IPS-18a (cell line): ENCODE data around the gene IL17RC.
"Not testable (repeated sequence)": the region's sequence is repeated elsewhere in the genome, so short reads cannot be mapped to it uniquely, and the experiment has no call there.

ENCODE experiments used
- H3K27ac ChIP-seq: one replicate; pipeline ENCODE4 v1.5.1; 2013; ENCODE audit warnings: low read length
- H3K27me3 ChIP-seq: one replicate; pipeline ENCODE4 v1.6.1; 2013; ENCODE audit warnings: mild to moderate bottlenecking, low read length; ENCODE audit not compliant: control insufficient read depth, insufficient read depth
- H3K36me3 ChIP-seq: one replicate; pipeline ENCODE4 v1.6.1; 2013; ENCODE audit warnings: low read depth, low read length; ENCODE audit not compliant: control insufficient read depth
- H3K4me1 ChIP-seq: one replicate; pipeline ENCODE4 v1.6.1; 2013; ENCODE audit warnings: low read depth, low read length; ENCODE audit not compliant: control insufficient read depth
- H3K4me3 ChIP-seq: one replicate; pipeline ENCODE4 v1.5.1; 2013; ENCODE audit warnings: low read length
- H3K9ac ChIP-seq: one replicate; pipeline ENCODE4 v1.6.1; 2013; ENCODE audit warnings: mild to moderate bottlenecking, low read length, moderate library complexity
- H3K9me3 ChIP-seq: one replicate; pipeline ENCODE4 v1.6.1; 2013; ENCODE audit warnings: low read depth, low read length; ENCODE audit not compliant: control insufficient read depth

IL17RC gene

DNA sequence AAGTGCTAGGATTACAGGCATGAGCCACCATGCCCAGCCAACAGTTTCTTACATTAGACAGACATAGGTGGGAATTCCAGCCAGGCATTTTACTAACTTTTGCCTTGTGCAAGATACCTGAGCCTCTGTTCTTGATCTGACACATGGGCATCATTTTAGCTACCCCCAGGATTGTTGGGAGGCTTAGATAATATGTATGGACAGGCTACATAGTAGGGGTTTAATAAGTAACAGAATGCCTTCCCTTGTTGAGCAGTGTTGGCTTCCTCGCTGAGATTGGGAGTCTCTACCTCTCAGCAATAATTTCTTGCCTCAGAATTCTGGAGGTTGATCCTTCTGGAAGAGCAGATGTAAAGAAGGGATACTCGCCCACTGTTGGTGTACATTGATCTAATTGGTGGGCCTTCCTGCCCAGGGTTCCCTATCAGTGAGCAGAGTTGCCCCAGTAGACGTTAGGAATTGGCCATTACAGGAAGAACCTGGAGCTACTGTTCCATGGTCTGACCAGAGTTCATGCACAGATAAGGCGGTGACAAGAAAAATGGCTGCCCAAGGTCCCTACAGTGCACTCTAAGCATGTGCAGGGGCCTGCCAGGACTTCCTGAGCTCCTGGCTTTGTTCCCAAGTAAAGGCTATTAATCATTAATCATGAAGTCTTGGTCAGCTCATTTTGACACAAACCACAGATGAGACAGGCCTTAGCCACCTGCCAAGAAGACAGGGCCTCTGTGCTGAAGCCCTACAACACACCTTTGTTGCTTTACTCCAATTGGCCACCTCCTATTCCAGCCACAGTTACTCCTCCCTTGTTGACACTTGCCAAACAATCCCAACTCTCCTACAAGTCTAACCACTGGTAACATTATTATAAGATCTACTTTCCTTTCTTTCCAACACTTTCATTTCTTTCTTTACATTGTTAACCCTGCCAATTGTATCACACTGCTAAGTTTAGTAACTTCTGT, 19.2 kb upstream of the IL17RC start:
- Histone ChIP-seq H3K9ac (no peak overlapping the region), H3K27ac (no peak overlapping the region), H3K9me3 (no peaks in the 10 kb centered on the region), H3K27me3 (no peaks in the 10 kb centered on the region), H3K36me3 (peaks cover 12% of the 10 kb centered on the region), H3K4me1 (peaks cover 6% of the 10 kb centered on the region), H3K4me3 (no peak overlapping the region)

DNA sequence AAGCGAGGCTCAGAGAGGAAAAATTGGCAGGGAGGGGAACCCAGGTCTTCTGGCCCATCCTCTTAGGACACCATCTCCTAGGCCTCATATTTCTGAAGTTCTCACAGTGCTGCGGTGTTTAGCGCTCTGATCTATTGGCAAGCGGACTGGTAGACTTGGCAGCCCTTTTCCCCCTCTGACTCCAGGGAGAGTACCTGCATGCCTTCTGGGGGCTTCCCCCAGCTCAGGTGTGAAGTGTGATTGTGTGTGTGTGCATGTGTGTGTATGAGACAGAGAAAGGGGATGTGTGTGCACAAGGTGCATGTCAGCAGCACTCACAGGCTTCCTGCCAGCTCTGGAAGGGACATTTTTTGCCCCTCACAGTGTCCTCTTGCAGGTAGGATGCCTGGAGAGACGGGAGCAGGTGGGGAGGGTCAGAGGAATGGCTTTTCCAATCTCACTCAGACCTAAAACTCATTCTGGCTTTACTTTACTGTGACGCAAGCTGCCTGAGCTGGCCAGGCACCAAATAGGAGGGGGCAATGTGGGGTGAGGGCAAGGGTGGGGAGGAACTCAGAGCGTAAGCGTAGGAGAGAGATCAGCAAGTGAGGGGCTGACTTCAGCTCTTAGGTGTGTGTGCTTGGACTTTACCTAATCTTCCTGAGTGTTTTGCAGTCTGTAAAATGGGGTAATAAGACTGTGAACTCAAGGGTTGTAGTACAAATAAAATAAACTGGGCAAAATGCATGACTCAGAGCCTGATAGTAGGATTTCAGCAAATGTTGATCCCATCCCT, 18.2 kb upstream of the IL17RC start:
- Histone ChIP-seq H3K27ac (no peak overlapping the region), H3K4me3 (no peak overlapping the region), H3K36me3 (peaks cover 2% of the 10 kb centered on the region), H3K9me3 (no peaks in the 10 kb centered on the region), H3K4me1 (peaks cover 9% of the 10 kb centered on the region), H3K9ac (no peak overlapping the region), H3K27me3 (no peaks in the 10 kb centered on the region)

DNA sequence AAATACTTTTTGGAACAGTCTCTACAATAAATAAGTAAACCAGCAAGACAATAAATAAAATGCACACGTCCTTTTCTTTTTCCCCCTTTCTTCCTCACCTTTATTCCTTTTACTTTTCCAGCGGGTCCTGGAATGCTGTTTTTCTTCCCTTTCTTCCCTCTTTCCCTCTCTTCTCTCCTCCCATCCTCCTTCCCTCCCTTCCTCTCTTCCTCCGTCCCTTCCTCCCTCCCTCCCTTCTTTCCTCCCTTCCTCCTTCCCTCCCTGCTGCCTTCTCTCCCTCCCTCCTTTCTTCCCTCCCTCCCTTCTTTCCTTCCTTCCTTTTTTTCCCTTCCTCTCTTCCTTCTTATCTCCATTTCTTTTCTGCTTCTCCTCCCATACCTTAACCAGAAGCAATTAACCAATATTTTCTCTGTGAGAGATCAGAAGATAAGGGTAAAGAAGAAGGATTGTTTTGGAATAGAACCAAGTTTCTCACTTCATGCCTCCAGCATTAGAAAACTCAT, 17.6 kb upstream of the IL17RC start:
- H3K27me3 ChIP-seq, result no peaks in the 10 kb centered on the region
- H3K9ac ChIP-seq, result no peak overlapping the region
- no peak overlapping the region for H3K4me3 ChIP-seq
- no peaks in the 10 kb centered on the region for H3K9me3 ChIP-seq
- H3K27ac ChIP-seq, result no peak overlapping the region
- peaks cover 9% of the 10 kb centered on the region for H3K4me1 ChIP-seq
- H3K36me3 ChIP-seq, result no peaks in the 10 kb centered on the region

DNA sequence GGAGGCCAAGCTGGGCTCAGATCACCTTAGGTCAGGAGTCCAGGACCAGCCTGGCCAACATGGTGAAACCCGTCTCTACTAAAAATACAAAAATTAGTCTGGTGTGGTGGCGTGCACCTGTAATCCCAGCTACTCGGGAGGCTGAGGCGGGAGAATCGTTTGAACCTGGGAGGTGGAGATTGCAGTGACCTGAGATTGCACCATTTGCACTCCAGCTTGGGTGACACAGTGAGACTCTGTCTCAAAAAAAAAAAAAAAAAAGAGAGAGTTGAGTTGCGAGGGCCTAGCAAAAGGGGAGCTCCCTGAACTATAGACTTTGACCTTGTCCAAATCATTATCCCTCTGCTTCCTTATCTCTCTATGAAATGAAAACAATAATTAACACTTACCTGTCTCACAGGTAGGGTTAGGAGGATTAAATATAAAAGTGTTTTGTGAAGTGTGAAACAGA, 15.9 kb upstream of the IL17RC start:
- not testable (repeated sequence) for H3K27me3 ChIP-seq, H3K27ac ChIP-seq, H3K4me3 ChIP-seq, H3K9ac ChIP-seq, H3K4me1 ChIP-seq, H3K9me3 ChIP-seq, H3K36me3 ChIP-seq

DNA sequence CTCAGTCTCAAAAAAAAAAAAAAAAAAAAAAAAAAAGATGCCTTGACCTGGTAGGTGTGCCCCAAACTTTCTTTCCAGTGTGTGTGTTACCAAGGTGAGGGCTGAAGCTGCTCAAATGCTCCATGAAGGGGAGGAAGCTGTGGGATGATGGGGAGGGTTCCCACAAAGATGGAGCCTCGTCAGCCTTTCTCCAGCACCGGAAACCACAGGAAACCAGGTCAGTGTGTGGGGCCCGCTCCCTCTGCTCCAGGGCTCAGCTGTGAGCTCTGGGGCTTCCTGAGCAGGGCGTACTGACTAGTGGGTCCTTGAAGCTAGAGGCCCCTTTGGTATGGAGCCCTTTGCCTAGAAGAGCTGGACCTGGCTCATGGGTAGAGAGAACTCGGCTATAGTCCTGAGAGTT, 14.9 kb upstream of the IL17RC start:
- Histone ChIP-seq H3K36me3 (no peaks in the 10 kb centered on the region), H3K9me3 (no peaks in the 10 kb centered on the region), H3K4me3 (no peak overlapping the region), H3K9ac (no peak overlapping the region), H3K27ac (no peak overlapping the region), H3K27me3 (no peaks in the 10 kb centered on the region), H3K4me1 (peaks cover 9% of the 10 kb centered on the region)

DNA sequence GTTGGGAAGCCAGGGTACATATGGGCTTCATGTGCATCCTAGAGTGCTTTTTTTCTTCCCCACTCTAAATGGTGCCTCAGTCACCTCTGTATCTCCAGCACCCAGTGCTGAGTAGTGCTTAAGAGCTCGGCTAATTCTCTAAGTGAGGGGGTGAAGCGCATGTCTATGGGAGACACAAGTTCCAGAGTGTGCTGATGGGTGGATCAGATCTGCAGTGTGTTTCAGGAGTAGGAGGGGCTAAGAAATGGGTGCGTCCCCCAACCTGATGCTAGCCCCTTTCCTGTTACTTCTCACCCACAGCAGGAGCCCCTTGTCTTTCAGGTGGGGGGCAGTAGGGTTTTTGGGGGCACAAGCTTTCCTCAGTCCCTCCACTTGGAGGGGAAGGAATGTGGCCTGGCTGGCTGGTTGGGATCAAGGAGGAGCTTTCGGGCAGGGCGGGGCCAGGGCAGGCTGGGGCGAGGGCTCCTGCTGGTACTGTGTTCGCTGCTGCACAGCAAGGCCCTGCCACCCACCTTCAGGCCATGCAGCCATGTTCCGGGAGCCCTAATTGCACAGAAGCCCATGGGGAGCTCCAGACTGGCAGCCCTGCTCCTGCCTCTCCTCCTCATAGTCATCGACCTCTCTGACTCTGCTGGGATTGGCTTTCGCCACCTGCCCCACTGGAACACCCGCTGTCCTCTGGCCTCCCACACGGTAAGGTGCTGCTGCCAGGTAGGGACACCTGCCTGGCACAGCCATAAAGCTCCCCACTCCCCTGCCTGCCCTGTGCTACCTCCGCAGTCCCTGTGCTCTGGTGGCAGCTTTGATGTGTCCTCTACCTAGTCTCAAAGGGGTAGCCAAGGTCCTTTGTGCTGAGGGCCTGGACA, 14.3 kb upstream of the IL17RC start, which contains the start of gene IL17RE:
Gene IL17RE, plus strand, starts transcription at position 477 of the 866 bp plus-strand sequence. Its CDS starts 85 bp downstream, at position 562.
- Histone ChIP-seq H3K27ac (no peak within 1 kb of the TSS), H3K9ac (no peak within 1 kb of the TSS), H3K36me3 (no peaks in the 10 kb centered on the region), H3K4me1 (peaks cover 9% of the 10 kb centered on the region), H3K4me3 (no peak within 1 kb of the TSS), H3K9me3 (no peaks in the 10 kb centered on the region), H3K27me3 (no peaks in the 10 kb centered on the region)

DNA sequence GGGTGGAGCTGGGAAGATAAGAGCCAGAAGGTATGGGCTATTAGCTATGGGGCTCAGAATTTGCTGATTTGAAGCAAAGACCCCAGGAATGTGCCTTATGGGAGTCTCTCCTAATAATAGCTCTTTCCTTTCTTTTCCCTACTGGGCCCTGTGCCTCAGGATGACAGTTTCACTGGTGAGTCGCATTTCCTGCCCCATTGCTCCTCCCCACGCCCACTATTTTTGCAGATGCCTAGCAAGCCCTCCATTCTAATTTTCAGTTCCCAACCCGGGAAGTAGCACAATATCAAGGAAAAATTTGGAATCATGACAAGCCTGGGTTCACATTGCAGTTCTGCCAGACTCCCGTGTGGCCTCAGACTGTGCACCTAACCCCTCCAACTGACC, 13.7 kb upstream of the IL17RC start:
- Histone ChIP-seq H3K9me3 (no peaks in the 10 kb centered on the region), H3K36me3 (no peaks in the 10 kb centered on the region), H3K27me3 (no peaks in the 10 kb centered on the region), H3K27ac (no peak overlapping the region), H3K4me3 (no peak overlapping the region), H3K9ac (no peak overlapping the region), H3K4me1 (peaks cover 9% of the 10 kb centered on the region)

DNA sequence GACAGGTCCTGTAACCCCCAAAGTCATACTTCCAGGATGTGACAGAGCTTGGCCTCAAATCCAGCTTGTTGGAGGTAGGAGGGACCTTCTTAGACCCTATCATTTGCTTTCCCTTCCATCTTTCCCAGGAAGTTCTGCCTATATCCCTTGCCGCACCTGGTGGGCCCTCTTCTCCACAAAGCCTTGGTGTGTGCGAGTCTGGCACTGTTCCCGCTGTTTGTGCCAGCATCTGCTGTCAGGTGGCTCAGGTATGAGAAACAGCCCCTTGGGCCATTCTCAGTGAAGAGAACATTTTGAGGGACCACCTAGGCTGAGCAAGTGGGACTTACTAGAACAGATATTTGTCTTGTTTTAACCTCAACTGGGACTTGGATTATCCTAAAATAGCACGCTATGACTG, 13.0 kb upstream of the IL17RC start:
- Histone ChIP-seq H3K4me1 (peaks cover 9% of the 10 kb centered on the region), H3K36me3 (no peaks in the 10 kb centered on the region), H3K4me3 (no peak overlapping the region), H3K27me3 (no peaks in the 10 kb centered on the region), H3K9ac (no peak overlapping the region), H3K27ac (no peak overlapping the region), H3K9me3 (no peaks in the 10 kb centered on the region)

DNA sequence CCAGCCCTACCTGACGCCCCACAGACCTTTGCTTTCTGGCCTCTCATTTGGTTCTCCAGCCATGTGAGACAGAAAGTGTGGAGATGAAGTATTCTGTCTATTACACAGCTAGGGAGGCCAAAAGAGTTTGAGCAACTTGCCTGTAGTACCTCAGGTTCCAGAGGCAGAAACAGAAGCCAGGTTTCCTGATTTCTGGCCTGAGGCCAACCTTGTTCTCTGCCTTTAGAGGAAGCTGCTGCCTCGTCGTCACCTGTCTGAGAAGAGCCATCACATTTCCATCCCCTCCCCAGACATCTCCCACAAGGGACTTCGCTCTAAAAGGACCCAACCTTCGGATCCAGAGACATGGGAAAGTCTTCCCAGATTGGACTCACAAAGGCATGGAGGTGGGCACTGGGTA, 10.4 kb upstream of the IL17RC start:
- Histone ChIP-seq H3K9me3 (no peaks in the 10 kb centered on the region), H3K27ac (no peak overlapping the region), H3K9ac (no peak overlapping the region), H3K4me3 (no peak overlapping the region), H3K36me3 (no peaks in the 10 kb centered on the region), H3K4me1 (peaks cover 9% of the 10 kb centered on the region), H3K27me3 (no peaks in the 10 kb centered on the region)

DNA sequence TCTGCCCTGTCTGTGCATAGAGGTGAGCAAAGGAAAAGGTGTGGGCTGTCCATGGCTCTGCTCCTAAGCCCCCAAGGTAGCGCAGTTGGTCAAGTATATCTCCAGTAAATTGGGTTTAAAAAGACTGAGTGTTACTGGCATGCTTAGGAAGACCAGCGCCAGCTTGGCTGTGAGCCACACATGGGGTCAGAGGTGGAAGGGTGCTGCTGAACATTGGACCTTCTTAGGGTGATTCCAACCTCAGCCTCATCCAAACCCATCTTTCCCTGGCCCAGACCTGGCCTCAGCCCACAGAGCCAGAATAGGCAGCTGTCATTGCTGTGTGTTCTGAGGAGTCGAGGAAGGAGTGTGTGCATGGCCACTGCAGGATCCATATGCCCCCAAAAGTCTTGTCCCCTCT, 8.6 kb upstream of the IL17RC start:
- Histone ChIP-seq H3K9ac (no peak overlapping the region), H3K9me3 (no peaks in the 10 kb centered on the region), H3K27ac (no peak overlapping the region), H3K27me3 (no peaks in the 10 kb centered on the region), H3K4me1 (no peaks in the 10 kb centered on the region), H3K36me3 (no peaks in the 10 kb centered on the region), H3K4me3 (no peak overlapping the region)
